Measurements from ENCODE around the gene BAIAP3.

DNA sequence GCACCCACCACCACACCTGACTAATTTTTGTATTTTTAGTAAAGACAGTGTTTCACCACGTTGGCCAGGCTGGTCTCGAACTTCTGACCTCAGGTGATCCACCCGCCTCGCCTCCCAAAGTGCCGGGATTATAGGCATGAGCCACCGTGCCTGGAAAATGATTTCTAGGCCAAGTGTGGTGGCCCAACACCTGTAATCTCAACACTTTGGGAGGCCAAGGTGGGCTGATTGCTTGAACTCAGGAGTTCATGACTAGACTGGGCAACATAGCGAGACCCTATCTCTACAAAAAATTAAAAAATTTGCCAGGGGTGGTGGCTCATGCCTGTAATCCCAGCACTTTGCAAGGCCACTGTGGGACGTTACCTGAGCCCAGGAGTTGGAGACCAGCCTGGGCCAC, 11.0 kb upstream of the BAIAP3 start:
- TF ChIP-seq, protein P1, sequence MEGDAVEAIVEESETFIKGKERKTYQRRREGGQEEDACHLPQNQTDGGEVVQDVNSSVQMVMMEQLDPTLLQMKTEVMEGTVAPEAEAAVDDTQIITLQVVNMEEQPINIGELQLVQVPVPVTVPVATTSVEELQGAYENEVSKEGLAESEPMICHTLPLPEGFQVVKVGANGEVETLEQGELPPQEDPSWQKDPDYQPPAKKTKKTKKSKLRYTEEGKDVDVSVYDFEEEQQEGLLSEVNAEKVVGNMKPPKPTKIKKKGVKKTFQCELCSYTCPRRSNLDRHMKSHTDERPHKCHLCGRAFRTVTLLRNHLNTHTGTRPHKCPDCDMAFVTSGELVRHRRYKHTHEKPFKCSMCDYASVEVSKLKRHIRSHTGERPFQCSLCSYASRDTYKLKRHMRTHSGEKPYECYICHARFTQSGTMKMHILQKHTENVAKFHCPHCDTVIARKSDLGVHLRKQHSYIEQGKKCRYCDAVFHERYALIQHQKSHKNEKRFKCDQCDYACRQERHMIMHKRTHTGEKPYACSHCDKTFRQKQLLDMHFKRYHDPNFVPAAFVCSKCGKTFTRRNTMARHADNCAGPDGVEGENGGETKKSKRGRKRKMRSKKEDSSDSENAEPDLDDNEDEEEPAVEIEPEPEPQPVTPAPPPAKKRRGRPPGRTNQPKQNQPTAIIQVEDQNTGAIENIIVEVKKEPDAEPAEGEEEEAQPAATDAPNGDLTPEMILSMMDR (IDR thresholded peaks at IDR 0.05): no peak
- TF ChIP-seq POLR2A (IDR thresholded peaks at IDR 0.05) (no peak), POLR2AphosphoS5 (IDR thresholded peaks at IDR 0.05; ENCODE audit: insufficient read depth in 1 of 2, low read depth in 1 of 2) (no peak)
